Measurements from ENCODE around the gene SLC13A1. TPM values are rescaled to one million over a fixed set of nuclear protein-coding genes. Genes with fewer than 3 reads are reported as not detected.
"Not testable (repeated sequence)": the region's sequence is repeated elsewhere in the genome, so short reads cannot be mapped to it uniquely, and the experiment has no call there.

The SLC13A1 gene
- polyA plus RNA-seq, 3 donors, result not detected

DNA sequence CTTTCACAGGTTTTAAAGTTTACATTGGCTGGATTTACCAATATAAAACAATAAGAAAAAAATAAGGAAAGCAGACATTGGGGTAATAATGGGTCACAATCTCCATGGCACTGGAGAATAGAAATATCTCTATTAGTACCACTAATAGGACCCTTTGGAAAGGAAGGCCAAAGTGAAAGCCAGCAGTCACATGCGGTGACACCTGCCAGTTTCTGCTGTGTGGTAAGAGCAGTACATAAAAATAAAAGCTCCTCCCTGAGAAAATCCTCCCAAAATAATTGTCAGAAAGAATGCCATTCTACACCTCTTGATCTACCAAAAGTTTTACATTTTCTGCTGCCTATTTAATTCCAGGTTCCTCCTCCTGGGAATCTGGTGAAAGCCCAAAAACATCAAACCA, 30.4 kb upstream of the SLC13A1 start:
- no peak overlapping the region for H3K27ac Mint-ChIP-seq
- no CpG with 5 or more reads among the region's 1 CpG for WGBS (ENCODE audit: insufficient coverage)

DNA sequence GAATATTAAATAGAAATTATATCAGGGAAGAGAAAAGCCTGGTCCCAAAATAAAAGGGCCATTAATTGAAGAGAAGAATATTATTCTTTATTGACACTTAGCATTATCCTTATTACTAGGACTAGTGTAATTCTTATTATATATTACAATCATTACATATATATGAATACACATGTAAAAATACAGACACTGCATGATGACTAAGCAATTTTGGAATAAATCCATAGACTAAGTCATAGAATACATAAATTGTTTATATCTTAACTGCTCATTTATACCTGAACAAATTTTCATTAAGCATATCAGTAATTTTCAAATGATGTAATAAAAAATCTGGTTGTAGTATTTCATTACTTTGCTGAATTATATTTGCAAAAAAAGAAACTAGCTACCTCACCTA, 29.7 kb upstream of the SLC13A1 start:
- no peaks in the 10 kb centered on the region for H3K36me3 Mint-ChIP-seq
- H3K4me1 Mint-ChIP-seq, result no peaks in the 10 kb centered on the region
- intact Hi-C loops (cut with micrococcal nuclease), result no loop called here
- H3K27ac Mint-ChIP-seq, result no peak overlapping the region
- Histone ChIP-seq H2AFZ (ENCODE audit: insufficient read depth, low read depth, low read length, poor library complexity, severe bottlenecking) (no peak overlapping the region), H3K27me3 (ENCODE audit: control insufficient read depth in 2 of 2, insufficient read depth in 2 of 2, low read length in 2 of 2) (no peaks in the 10 kb centered on the region), H3K79me2 (ENCODE audit: insufficient read depth, low read length) (no peaks in the 10 kb centered on the region), H3K4me2 (replicated peaks; ENCODE audit: extremely low read depth, low read length, poor library complexity, severe bottlenecking) (no peak overlapping the region), H3K27ac (ENCODE audit: low read depth in 1 of 2, low read length in 2 of 2) (no peak overlapping the region), H3K36me3 (replicated peaks in 1 of 2; ENCODE audit: control insufficient read depth in 1 of 2, insufficient read depth in 2 of 2, low read length in 2 of 2) (no peaks in the 10 kb centered on the region), H3K9ac (ENCODE audit: insufficient read depth, low read length, poor library complexity, severe bottlenecking) (no peak overlapping the region), H3K4me1 (ENCODE audit: control insufficient read depth in 1 of 2, insufficient read depth in 2 of 2, low read length in 2 of 2) (no peaks in the 10 kb centered on the region), H3K4me3 (replicated peaks in 1 of 3; ENCODE audit: low read depth in 2 of 3, low read length in 3 of 3) (no peak overlapping the region), H4K20me1 (ENCODE audit: insufficient read depth, low read length) (no peaks in the 10 kb centered on the region), H3K9me3 (replicated peaks in 1 of 2; ENCODE audit: control insufficient read depth in 1 of 2, insufficient read depth in 1 of 2, low read length in 2 of 2) (no peaks in the 10 kb centered on the region)
- TF ChIP-seq, protein P1, sequence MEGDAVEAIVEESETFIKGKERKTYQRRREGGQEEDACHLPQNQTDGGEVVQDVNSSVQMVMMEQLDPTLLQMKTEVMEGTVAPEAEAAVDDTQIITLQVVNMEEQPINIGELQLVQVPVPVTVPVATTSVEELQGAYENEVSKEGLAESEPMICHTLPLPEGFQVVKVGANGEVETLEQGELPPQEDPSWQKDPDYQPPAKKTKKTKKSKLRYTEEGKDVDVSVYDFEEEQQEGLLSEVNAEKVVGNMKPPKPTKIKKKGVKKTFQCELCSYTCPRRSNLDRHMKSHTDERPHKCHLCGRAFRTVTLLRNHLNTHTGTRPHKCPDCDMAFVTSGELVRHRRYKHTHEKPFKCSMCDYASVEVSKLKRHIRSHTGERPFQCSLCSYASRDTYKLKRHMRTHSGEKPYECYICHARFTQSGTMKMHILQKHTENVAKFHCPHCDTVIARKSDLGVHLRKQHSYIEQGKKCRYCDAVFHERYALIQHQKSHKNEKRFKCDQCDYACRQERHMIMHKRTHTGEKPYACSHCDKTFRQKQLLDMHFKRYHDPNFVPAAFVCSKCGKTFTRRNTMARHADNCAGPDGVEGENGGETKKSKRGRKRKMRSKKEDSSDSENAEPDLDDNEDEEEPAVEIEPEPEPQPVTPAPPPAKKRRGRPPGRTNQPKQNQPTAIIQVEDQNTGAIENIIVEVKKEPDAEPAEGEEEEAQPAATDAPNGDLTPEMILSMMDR (IDR thresholded peaks at IDR 0.05), result no peak
- H3K27me3 Mint-ChIP-seq (ENCODE audit: low read depth in 3 of 3), result no peaks in the 10 kb centered on the region
- DNase-seq, result no peak
- no peak overlapping the region for H3K4me3 Mint-ChIP-seq
- peaks cover 0 to 5% (median 2%) of the 10 kb centered on the region in 7 donors for H3K9me3 Mint-ChIP-seq

More for the DNA sequence above, 30.4 kb upstream of the SLC13A1 start:
- no peaks in the 10 kb centered on the region for H3K27me3 Mint-ChIP-seq (ENCODE audit: low read depth in 3 of 3)
- no peak overlapping the region for H3K4me2 ChIP-seq (replicated peaks; ENCODE audit: extremely low read depth, low read length, poor library complexity, severe bottlenecking)
- H2AFZ ChIP-seq (ENCODE audit: insufficient read depth, low read depth, low read length, poor library complexity, severe bottlenecking), result no peak overlapping the region
- no peaks in the 10 kb centered on the region for H3K27me3 ChIP-seq (ENCODE audit: control insufficient read depth in 2 of 2, insufficient read depth in 2 of 2, low read length in 2 of 2)
- H3K4me1 ChIP-seq (ENCODE audit: control insufficient read depth in 1 of 2, insufficient read depth in 2 of 2, low read length in 2 of 2), result no peaks in the 10 kb centered on the region
- no peak overlapping the region for H3K27ac ChIP-seq (ENCODE audit: low read depth in 1 of 2, low read length in 2 of 2)
- TF ChIP-seq, protein P1 (IDR thresholded peaks at IDR 0.05), result no peak
- intact Hi-C loops (cut with micrococcal nuclease), result no loop called here
- H3K9me3 ChIP-seq (replicated peaks in 1 of 2; ENCODE audit: control insufficient read depth in 1 of 2, insufficient read depth in 1 of 2, low read length in 2 of 2), result no peaks in the 10 kb centered on the region
- H3K36me3 ChIP-seq (replicated peaks in 1 of 2; ENCODE audit: control insufficient read depth in 1 of 2, insufficient read depth in 2 of 2, low read length in 2 of 2), result no peaks in the 10 kb centered on the region
- H3K4me3 ChIP-seq (replicated peaks in 1 of 3; ENCODE audit: low read depth in 2 of 3, low read length in 3 of 3), result no peak overlapping the region
- no peaks in the 10 kb centered on the region for H3K36me3 Mint-ChIP-seq
- H3K9me3 Mint-ChIP-seq, result peaks cover 0 to 5% (median 2%) of the 10 kb centered on the region in 7 donors
- H3K79me2 ChIP-seq (ENCODE audit: insufficient read depth, low read length), result no peaks in the 10 kb centered on the region
- H4K20me1 ChIP-seq (ENCODE audit: insufficient read depth, low read length), result no peaks in the 10 kb centered on the region
- H3K4me3 Mint-ChIP-seq, result no peak overlapping the region
- no peaks in the 10 kb centered on the region for H3K4me1 Mint-ChIP-seq
- no peak overlapping the region for H3K9ac ChIP-seq (ENCODE audit: insufficient read depth, low read length, poor library complexity, severe bottlenecking)
- DNase-seq, result no peak

DNA sequence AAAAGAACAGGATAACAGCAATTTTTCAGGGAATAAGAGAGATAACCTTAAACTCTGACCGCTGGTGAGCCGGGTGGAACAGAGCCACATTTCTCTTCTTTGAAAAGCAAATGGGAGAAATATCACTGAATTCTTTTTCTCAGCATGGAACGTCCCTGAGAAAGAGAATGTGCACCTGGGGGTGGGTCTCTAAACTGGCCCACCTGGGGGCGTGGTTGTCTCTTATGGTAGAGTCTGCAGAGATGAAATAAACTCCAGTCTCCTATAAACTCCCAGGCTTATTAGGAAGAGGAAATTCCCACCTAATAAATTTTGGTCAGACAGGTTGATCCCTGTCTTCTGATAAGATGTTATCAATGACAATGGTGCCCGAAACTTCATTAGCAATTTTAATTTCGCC, 27.9 kb upstream of the SLC13A1 start:
- H3K27ac ChIP-seq (ENCODE audit: low read depth in 1 of 2, low read length in 2 of 2); H3K4me3 ChIP-seq (replicated peaks in 1 of 3; ENCODE audit: low read depth in 2 of 3, low read length in 3 of 3); H3K27me3 ChIP-seq (ENCODE audit: control insufficient read depth in 2 of 2, insufficient read depth in 2 of 2, low read length in 2 of 2); H3K9me3 Mint-ChIP-seq; H3K9me3 ChIP-seq (replicated peaks in 1 of 2; ENCODE audit: control insufficient read depth in 1 of 2, insufficient read depth in 1 of 2, low read length in 2 of 2); H3K4me1 Mint-ChIP-seq; H3K79me2 ChIP-seq (ENCODE audit: insufficient read depth, low read length); intact Hi-C loops (cut with micrococcal nuclease); H3K27me3 Mint-ChIP-seq (ENCODE audit: low read depth in 3 of 3); H3K4me3 Mint-ChIP-seq; H4K20me1 ChIP-seq (ENCODE audit: insufficient read depth, low read length); H3K36me3 ChIP-seq (replicated peaks in 1 of 2; ENCODE audit: control insufficient read depth in 1 of 2, insufficient read depth in 2 of 2, low read length in 2 of 2); H3K4me1 ChIP-seq (ENCODE audit: control insufficient read depth in 1 of 2, insufficient read depth in 2 of 2, low read length in 2 of 2); H3K9ac ChIP-seq (ENCODE audit: insufficient read depth, low read length, poor library complexity, severe bottlenecking); DNase-seq; H3K27ac Mint-ChIP-seq; H2AFZ ChIP-seq (ENCODE audit: insufficient read depth, low read depth, low read length, poor library complexity, severe bottlenecking); H3K36me3 Mint-ChIP-seq; H3K4me2 ChIP-seq (replicated peaks; ENCODE audit: extremely low read depth, low read length, poor library complexity, severe bottlenecking): not testable (repeated sequence)
- no CpG with 5 or more reads among the region's 6 CpGs for WGBS (ENCODE audit: insufficient coverage)

All from CD14-positive monocyte (primary cell).